T-helper 1 cell (primary cell): ENCODE measurements around the gene COL18A1.
A peak's percentile ranks its signal among the peaks of the same experiment; 100 is the strongest.

ENCODE experiments used
- DNase-seq, 5 donors: peaks; one replicate each; pipeline ENCODE4 v3.0.0-alpha.2; 2012 to 2020

The COL18A1 gene

DNA sequence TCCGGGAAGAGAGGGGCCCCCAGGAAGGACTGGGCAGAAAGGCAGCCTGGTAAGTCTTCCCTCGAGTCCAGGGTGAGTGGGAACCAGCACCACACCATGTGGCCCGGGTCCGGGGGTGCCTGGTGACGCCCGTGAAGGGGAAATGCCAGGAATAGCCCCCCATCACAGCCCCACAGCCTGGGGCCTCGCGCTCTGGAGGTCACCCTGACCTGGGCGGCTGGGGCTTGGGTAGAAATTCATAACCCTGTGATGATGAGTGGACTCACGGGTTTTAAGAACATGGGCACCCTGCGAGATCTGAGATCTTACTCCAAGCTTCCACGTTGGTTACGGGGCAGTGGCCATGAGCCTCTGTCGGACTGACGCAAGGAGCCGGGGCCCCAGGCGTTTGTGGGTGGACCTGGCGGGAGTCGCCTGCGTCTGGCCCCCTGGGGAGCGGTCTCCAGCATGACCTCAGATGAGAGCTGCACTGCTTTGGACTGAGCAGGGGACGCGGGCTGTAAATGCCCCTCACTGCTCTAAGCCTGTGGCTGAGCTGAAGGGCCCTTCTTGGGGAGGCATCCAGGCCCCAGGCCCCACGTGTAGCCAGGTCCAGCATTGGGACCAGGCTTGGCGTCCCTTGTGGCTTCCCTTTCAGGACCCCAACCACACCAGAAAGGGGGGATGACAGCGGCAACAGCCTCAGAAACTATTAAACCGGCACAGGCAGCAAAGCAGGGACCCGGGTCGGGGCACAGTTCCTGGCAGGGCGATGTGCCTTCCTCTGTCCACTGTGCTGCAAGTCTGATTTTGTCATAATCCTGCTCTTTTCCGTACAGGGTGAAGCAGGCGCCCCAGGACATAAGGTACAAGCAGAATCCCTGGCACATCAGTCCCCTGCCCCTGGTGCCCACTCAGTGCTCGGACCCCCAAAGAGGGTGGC, 77.3 kb downstream of the COL18A1 start:
- DNase-seq: no peak

DNA sequence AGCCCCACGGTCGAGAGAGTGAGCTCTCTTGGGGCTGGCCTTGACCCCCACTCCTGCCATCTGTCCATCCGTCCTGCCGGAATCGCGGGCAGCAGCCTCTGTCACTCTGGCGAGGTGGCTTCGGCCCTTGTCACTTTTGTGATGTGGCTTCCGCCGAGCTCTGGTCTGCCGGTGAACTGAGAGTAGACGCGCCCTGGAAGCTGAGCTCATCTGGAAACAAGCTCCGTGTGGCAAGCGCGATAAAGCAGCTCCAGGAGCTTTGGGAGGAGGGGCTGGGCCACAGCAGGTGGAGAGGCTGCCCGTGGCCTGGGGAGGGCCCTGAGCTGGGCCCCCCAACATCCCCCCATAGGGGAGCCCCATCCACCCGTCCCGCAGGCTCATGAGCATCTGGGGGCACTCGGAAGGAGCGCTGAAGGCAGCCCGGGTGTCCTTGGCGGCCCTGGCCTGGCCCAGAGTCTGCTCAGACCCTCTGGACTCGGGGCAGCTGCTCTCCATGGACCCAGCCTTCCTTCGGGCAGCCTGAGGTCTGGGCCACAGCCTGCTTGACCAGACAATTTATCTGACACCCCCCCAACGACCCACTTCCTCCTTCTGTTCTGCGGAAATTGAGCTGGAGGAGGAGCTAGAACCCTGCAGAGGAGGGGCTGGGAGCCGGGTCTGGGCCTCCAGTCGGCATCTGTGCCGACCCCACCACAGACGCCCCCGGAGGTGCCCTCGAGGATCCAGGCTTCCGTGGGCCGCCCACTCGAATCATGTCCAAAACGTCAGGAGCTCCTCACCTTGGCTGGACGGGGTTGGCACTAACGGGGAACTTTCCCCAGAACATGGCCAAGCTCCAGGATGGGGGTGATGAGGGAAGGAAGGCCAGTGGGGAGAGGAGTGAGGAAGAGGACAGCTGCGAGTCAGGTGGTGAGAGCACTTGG, 78.2 kb downstream of the COL18A1 start:
- DNase-seq: peak in 2 of 5 donors; percentile 26 to 66

- DNase-seq: no peak
Observed at GRCh38 chr21:45484318-45484717, 79.4 kb downstream of the COL18A1 start.

DNA sequence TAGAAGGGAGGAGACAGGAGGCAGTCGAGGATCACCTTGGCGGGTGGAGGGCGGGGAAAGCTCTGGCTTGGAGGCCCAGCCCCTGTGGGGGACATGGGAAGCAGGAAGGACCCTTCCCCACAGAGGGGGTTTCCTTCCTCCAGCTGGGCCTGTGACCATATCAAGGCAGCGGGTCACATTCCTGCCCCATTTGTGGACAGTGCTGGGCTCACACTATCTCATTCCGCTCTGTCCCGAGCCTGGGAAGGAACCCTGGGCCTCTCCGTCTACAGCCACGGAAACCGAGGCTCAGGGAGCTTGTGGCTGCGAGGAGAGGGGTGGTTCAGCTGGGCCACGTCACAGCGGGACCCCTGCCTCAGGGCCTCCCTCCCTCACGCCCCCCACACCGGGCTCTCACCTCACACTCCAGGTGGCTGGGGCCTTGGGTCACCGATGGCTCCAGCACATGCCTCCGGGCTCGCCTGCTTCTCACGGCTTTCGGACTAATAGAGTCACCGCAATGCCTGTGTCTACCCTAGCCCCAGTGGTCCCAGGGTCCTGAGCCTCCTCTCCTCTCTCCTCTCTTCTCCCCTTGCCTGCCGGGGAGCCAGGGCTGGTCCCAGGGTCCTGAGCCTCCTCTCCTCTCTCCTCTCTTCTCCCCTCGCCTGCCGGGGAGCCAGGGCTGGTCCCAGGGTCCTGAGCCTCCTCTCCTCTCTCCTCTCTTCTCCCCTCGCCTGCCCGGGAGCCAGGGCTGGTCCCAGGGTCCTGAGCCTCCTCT, 80.9 kb downstream of the COL18A1 start:
- DNase-seq: no peak

DNA sequence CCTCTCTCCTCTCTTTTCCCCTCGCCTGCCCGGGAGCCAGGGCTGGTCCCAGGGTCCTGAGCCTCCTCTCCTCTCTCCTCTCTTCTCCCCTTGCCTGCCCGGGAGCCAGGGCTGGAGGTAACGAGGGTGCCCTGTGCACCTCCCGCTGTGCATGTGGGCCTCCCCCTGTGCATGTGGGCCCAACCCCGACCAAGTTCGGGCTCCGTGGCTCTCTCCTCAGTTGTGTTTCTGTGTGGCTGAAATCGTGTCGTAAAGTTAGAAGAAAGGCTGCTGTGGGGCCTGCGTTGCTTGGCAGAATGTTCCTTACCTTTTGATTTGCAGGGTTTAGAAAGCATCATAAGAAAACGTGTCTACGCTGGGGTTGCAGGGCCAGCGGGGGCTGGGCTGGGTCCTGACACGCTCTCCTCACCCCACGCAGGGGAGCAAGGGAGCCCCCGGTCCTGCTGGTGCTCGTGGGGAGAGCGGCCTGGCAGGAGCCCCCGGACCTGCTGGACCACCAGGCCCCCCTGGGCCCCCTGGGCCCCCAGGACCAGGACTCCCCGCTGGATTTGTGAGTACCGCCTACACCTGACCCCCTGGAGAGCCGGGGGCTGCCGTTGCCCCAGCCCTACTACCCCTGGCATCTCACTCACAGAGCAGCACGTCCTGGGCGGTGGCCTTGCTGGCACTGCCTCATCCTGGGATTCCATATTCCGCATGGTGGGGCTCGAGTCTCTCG, 81.6 kb downstream of the COL18A1 start:
- DNase-seq: no peak

- no peak for DNase-seq
Observed at GRCh38 chr21:45487161-45487806, 82.3 kb downstream of the COL18A1 start.

GRCh38 chr21:45487891-45488600, 83.1 kb downstream of the COL18A1 start:
- DNase-seq: no peak

DNA sequence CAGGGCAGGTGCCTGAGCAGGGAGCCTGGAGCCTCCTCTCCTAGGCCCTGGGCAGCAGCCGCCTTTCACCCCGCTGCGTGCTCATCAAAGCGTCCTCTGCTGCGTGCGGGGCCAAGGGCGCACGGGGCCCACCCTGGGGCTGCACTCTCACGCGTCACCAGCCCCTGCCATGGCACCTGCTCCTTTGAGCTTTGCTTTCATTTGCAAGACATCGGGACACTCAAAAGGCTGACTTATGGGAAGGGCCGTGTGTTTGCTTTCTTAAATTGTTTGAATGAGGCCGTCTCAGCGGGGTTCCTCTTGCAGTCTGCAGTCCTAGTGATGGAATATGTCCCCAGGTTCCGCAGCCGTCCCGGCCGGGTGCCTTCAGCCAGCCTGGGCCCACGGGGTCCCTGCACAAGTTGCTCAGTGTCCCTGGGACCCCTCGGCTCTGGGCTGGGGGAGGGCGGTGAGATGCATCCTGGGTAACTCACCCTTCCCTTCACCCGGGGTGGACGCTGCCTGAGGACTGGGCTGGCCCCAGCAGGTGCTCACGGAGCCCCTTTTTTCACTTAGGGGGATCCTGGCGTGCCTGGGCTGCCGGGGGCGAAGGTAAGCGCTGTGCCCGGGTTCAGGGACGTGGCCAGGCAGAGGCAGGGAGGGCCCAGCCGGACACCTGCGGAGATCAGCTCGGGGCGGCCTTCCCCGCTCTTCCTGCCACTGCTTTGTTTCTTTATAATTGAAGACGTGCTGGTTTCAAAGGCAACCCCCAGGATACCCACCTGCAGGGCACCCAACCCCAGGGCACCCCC, 84.2 kb downstream of the COL18A1 start:
- DNase-seq: no peak

DNA sequence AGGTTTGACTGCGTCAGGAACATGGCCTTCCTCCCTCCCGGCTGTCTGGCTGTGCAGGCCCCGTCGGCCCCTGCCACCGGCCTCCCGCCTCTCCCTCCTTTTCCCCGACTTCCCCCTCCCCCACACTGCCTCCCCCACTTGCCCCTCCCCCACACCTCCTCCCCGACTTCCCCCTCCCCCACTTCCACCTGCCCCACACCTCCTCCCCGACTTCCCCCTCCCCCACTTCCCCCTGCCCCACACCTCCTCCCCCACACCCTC, 84.7 kb downstream of the COL18A1 start:
- no peak for DNase-seq

- DNase-seq: no peak
Observed at GRCh38 chr21:45490049-45490731, 85.2 kb downstream of the COL18A1 start.

DNA sequence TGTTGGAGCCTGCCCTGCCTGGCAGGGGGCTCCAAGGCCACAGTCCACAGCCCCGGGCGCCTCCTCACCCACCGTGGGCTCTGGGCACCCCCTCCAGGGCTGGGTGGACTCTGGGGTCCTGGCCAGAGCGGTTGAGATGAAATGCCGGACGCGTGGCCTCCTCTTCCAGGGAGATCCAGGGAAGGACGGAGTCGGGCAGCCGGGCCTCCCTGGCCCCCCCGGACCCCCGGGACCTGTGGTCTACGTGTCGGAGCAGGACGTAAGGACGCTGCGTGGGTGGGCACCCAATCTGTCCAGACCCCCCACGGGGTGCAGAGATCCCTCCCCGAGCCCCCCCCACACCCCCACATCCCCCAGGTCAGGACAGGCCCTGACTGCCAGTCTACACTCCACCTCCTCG, 86.1 kb downstream of the COL18A1 start:
- no peak for DNase-seq

DNA sequence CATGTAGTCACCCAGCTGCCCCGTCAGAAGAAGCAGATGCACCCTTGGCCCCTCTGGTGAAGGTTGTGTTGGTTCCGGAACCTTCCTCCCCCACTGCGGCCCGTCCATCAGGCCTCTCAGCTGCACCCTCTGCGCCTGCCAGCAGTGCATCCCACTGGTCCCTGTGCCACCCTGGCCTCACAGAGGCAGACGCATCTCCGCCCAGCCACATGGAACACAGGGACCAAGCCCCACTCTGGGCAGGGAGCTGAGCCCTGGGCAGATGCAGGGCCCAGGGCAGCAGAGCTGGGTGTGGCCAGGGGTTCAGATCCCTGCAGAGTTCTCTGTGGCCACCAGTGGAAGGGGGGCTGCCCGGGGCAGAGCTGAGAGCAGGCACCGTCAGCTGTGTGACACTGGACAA, 86.7 kb downstream of the COL18A1 start:
- DNase-seq: no peak

GRCh38 chr21:45492765-45493164, 87.8 kb downstream of the COL18A1 start:
- no peak for DNase-seq

GRCh38 chr21:45493401-45494001, 88.5 kb downstream of the COL18A1 start:
- DNase-seq: no peak

DNA sequence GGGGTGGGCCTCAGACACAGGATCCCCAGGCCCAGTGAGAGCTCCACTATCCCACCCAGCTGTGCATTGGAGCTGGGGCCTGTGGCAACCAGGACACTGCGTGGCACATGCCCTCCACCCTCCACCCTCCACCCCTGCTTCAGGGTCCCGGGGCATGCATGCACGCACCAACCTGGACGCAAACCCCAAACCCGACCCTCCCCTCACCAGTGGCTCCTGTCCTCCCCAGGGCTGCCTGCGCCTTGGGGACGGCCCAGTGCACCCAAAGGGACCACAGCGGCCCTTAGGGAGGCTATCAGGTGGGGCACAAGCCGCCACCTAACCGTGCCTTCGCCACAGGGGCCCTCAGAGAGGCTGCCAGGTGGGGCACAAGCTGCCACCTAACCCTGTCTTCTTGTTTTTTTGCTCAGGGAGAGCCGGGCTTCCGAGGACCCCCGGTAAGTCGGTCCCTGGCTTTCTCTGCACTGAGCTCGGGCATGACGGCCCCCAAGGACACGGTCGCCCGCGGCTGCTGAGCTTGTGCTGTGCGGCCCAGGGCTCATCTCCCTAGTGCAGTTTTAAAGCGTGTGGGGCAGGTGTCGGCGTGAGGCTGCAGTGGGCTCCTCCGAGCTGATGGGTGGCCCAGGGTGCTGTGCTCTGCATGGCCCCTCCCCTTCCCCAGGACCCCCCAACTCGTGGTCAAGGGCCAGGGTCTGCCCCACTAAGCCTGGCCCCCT, 89.3 kb downstream of the COL18A1 start:
- no peak for DNase-seq

DNA sequence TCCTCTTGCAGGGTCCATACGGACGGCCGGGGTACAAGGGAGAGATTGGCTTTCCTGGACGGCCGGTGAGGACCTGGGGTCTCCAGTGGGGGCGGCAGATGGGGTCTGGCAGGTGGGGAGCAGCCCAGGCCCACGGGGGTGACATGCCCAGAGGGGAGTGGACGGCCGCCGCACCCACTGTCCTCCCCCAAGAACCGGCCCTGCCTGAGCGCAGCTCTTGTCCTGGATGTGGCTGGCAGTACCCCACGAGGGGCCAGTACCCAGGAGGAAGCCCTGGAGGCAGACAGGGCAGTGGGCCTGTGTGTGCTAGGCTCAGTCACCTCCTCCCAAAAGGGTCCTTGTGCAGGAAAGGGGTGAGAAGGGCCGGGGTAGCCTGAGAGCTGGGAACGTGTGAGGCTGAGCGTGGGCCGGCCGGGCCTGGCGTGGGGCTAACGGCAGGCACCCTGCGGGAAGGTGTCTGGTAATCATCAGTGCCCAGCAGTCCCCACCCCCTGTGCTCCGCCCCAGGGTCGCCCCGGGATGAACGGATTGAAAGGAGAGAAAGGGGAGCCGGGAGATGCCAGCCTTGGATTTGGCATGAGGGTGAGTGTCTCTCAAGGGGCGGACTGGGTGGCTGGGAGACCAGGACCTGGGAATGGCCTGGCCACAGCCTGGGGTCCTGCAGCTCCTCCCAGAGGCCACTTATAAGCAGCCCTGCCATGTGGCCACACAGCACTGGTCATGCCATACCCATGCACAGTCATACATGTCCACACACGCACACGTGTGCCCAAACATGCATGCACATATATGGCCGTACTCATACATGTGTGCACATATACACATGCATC, 90.1 kb downstream of the COL18A1 start:
- DNase-seq: no peak

GRCh38 chr21:45496151-45496967, 91.4 kb downstream of the COL18A1 start:
- DNase-seq: no peak
